HTERT RPE-1 (cell line): ENCODE data around the gene MAD1L1.

Experiments
- in situ Hi-C: fragments of 300-500 bp; cut with MboI; formaldehyde crosslinking; loops from 4 replicates; pipeline ENCODE4 v1.14.3; 2020; ENCODE audit warnings: low sequenced_read_pairs

MAD1L1 gene

GRCh38 chr7:2141651-2142050 lies 91.1 kb downstream of the MAD1L1 start:
- in situ Hi-C loops: no loop called here

- in situ Hi-C loops: no loop called here
Measured at GRCh38 chr7:2141021-2141410, 91.7 kb downstream of the MAD1L1 start.

GRCh38 chr7:2140216-2141020 lies 92.3 kb downstream of the MAD1L1 start:
- in situ Hi-C loops: no loop called here

- in situ Hi-C loops: no loop called here
Measured at GRCh38 chr7:2139004-2139699, 93.6 kb downstream of the MAD1L1 start.

GRCh38 chr7:2138146-2138765 lies 94.5 kb downstream of the MAD1L1 start:
- in situ Hi-C loops: no loop called here

GRCh38 chr7:2134740-2135139 lies 98.0 kb downstream of the MAD1L1 start:
- in situ Hi-C loops: no loop called here

GRCh38 chr7:2132243-2132642 lies 100.5 kb downstream of the MAD1L1 start:
- in situ Hi-C loops: no loop called here

GRCh38 chr7:2131800-2132199 lies 100.9 kb downstream of the MAD1L1 start:
- in situ Hi-C loops: no loop called here

- in situ Hi-C loops: no loop called here
Measured at GRCh38 chr7:2131341-2131740, 101.4 kb downstream of the MAD1L1 start.

- in situ Hi-C loops: no loop called here
Measured at GRCh38 chr7:2130096-2130375, 102.7 kb downstream of the MAD1L1 start.

- in situ Hi-C loops: no loop called here
Measured at GRCh38 chr7:2129323-2130095, 103.2 kb downstream of the MAD1L1 start.

- in situ Hi-C loops: no loop called here
Measured at GRCh38 chr7:2128601-2129322, 104.0 kb downstream of the MAD1L1 start.

- in situ Hi-C loops: no loop called here
Measured at GRCh38 chr7:2126621-2127020, 106.1 kb downstream of the MAD1L1 start.

- in situ Hi-C loops: no loop called here
Measured at GRCh38 chr7:2125931-2126330, 106.8 kb downstream of the MAD1L1 start.

- in situ Hi-C loops: no loop called here
Measured at GRCh38 chr7:2124604-2125345, 108.0 kb downstream of the MAD1L1 start.

GRCh38 chr7:2123916-2124315 lies 108.8 kb downstream of the MAD1L1 start:
- in situ Hi-C loops: no loop called here

- in situ Hi-C loops: no loop called here
Measured at GRCh38 chr7:2123360-2123759, 109.4 kb downstream of the MAD1L1 start.

- in situ Hi-C loops: no loop called here
Measured at GRCh38 chr7:2122651-2123050, 110.1 kb downstream of the MAD1L1 start.

GRCh38 chr7:2120841-2121830 lies 111.6 kb downstream of the MAD1L1 start:
- in situ Hi-C loops: no loop called here
